ENCODE data around the gene CACHD1.
"Not testable (repeated sequence)": the region's sequence is repeated elsewhere in the genome, so short reads cannot be mapped to it uniquely, and the experiment has no call there.

The CACHD1 gene

GRCh38 chr1:64733581-64734286 is 263.8 kb downstream of the CACHD1 start:
- Histone ChIP-seq H3K4me1 (ENCODE audit: control insufficient read depth in 2 of 2, insufficient read depth in 2 of 2, low read length in 2 of 2) (no peaks in the 10 kb centered on the region), H3K27me3 (ENCODE audit: control insufficient read depth in 2 of 2, insufficient read depth in 2 of 2, low read length in 2 of 2) (no peaks in the 10 kb centered on the region), H3K9ac (ENCODE audit: low read depth in 1 of 2, low read length in 2 of 2) (no peak overlapping the region), H3K27ac (ENCODE audit: low read depth in 2 of 2, low read length in 2 of 2) (no peak overlapping the region), H3K9me3 (ENCODE audit: control insufficient read depth in 2 of 2, low read length in 2 of 2) (no peaks in the 10 kb centered on the region), H3K36me3 (ENCODE audit: control insufficient read depth in 2 of 2, insufficient read depth in 2 of 2, low read length in 2 of 2) (no peaks in the 10 kb centered on the region), H3K4me3 (ENCODE audit: low read length in 2 of 2) (no peak overlapping the region)

DNA sequence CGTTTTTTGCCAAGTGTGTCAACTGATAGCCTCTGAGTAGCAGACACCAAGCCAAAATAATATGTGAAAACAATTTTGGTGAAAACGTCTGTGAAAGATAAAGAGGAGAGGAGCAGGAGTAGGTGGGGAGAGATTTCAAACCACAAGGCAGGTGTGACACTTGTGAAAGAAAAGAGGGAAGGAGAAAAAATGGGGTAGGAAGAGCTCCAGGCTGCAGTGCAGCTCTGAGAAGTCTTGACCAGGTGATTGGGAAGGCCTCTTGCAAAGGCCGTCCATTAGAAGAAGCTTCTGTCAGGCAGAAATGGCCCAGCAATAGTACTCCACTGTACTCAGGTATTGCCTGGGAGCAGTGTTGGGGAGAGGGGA is 264.3 kb downstream of the CACHD1 start:
- Histone ChIP-seq H3K9ac (ENCODE audit: low read depth in 1 of 2, low read length in 2 of 2) (no peak overlapping the region), H3K9me3 (ENCODE audit: control insufficient read depth in 2 of 2, low read length in 2 of 2) (no peaks in the 10 kb centered on the region), H3K36me3 (ENCODE audit: control insufficient read depth in 2 of 2, insufficient read depth in 2 of 2, low read length in 2 of 2) (no peaks in the 10 kb centered on the region), H3K27me3 (ENCODE audit: control insufficient read depth in 2 of 2, insufficient read depth in 2 of 2, low read length in 2 of 2) (no peaks in the 10 kb centered on the region), H3K4me3 (ENCODE audit: low read length in 2 of 2) (no peak overlapping the region), H3K27ac (ENCODE audit: low read depth in 2 of 2, low read length in 2 of 2) (no peak overlapping the region), H3K4me1 (ENCODE audit: control insufficient read depth in 2 of 2, insufficient read depth in 2 of 2, low read length in 2 of 2) (no peaks in the 10 kb centered on the region)

DNA sequence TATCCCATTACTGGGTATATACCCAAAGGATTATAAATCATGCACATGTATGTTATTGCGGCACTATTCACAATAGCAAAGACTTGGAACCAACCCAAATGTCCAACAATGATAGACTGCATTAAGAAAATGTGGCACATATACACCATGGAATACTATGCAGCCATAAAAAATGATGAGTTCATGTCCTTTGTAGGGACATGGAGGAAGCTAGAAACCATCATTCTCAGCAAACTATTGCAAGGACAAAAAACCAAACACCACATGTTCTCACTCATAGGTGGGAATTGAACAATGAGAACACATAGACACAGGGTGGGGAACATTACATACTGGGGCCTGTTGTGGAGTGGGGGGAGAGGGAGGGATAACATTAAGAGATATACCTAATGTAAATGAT is 270.8 kb downstream of the CACHD1 start:
- H3K27ac ChIP-seq (ENCODE audit: low read depth in 2 of 2, low read length in 2 of 2); H3K4me3 ChIP-seq (ENCODE audit: low read length in 2 of 2); H3K9me3 ChIP-seq (ENCODE audit: control insufficient read depth in 2 of 2, low read length in 2 of 2); H3K27me3 ChIP-seq (ENCODE audit: control insufficient read depth in 2 of 2, insufficient read depth in 2 of 2, low read length in 2 of 2); H3K36me3 ChIP-seq (ENCODE audit: control insufficient read depth in 2 of 2, insufficient read depth in 2 of 2, low read length in 2 of 2); H3K9ac ChIP-seq (ENCODE audit: low read depth in 1 of 2, low read length in 2 of 2); H3K4me1 ChIP-seq (ENCODE audit: control insufficient read depth in 2 of 2, insufficient read depth in 2 of 2, low read length in 2 of 2): not testable (repeated sequence)
